HG03097 (cell line): Measurements from ENCODE around the gene NAA25.

Experiments used
- ATAC-seq: cut with Tn5 transposase; IDR thresholded peaks from one replicate; pipeline ENCODE4 v1.9.1; 2021; ENCODE audit not compliant: unreplicated experiment, low FRiP score

NAA25 gene

GRCh38 chr12:112108202-112109079 is at the start of gene NAA25:
TSS of gene NAA25 (minus strand) at chr12:112108783. CDS start at chr12:112108773, 10 bp downstream.
- ATAC-seq, result peak; percentile 59

- ATAC-seq, result no peak
These were observed 45.3 kb upstream of the NAA25 start for GRCh38 chr12:112153893-112154219.

GRCh38 chr12:112153181-112153892 is 44.8 kb upstream of the NAA25 start:
- no peak for ATAC-seq

GRCh38 chr12:112151766-112152541 is 43.4 kb upstream of the NAA25 start:
- no peak for ATAC-seq

- ATAC-seq, result no peak
These were observed 41.0 kb upstream of the NAA25 start for GRCh38 chr12:112149596-112149995.

- ATAC-seq, result no peak
These were observed 39.5 kb upstream of the NAA25 start for GRCh38 chr12:112148031-112148513.

GRCh38 chr12:112146123-112146522 is 37.5 kb upstream of the NAA25 start:
- ATAC-seq, result no peak

GRCh38 chr12:112140728-112141127 is 32.1 kb upstream of the NAA25 start:
- ATAC-seq, result no peak

- no peak for ATAC-seq
These were observed 26.1 kb upstream of the NAA25 start for GRCh38 chr12:112134731-112135130.

GRCh38 chr12:112133418-112133817 is 24.8 kb upstream of the NAA25 start:
- ATAC-seq, result no peak

- ATAC-seq, result no peak
These were observed 23.1 kb upstream of the NAA25 start for GRCh38 chr12:112131686-112132085.

- ATAC-seq, result peak; percentile 58
These were observed 21.9 kb upstream of the NAA25 start for GRCh38 chr12:112130441-112130998.

- ATAC-seq, result no peak
These were observed 18.3 kb upstream of the NAA25 start for GRCh38 chr12:112126911-112127310.

- ATAC-seq, result no peak
These were observed 17.4 kb upstream of the NAA25 start for GRCh38 chr12:112126000-112126438.

GRCh38 chr12:112125250-112125999 is 16.8 kb upstream of the NAA25 start, which contains the start of gene TRAFD1:
TSS of gene TRAFD1 (plus strand) at chr12:112125560. CDS start at chr12:112130523, 4,963 bp downstream.
- ATAC-seq, result peak; percentile 93

GRCh38 chr12:112124918-112125249 is 16.3 kb upstream of the NAA25 start:
- ATAC-seq, result no peak

GRCh38 chr12:112122823-112123690 is 14.5 kb upstream of the NAA25 start:
- no peak for ATAC-seq

- ATAC-seq, result no peak
These were observed 13.4 kb upstream of the NAA25 start for GRCh38 chr12:112121780-112122565.
